A549 (cell line): ENCODE data around the gene TRPC6.

ENCODE experiments used
- CTCF ChIP-seq: fragments of >200 bp; sonication (Bioruptor Twin); formaldehyde crosslinking; IDR thresholded peaks from 3 replicates; pipeline ENCODE4 v1.5.1; 2016
- MAFK ChIP-seq: fragments of 450-650 bp; IDR thresholded peaks from 2 replicates; pipeline ENCODE4 v1.6.1; 2014; ENCODE audit not compliant: partially characterized antibody

- no peak for TF ChIP-seq CTCF
- TF ChIP-seq MAFK: no peak
Measured at GRCh38 chr11:101567071-101567470, 16.7 kb downstream of the TRPC6 start.
